BLaER1 (cell line): ENCODE data around the gene PFDN6.

Experiments
- H3K27ac ChIP-seq: shearing (Covaris generic); formaldehyde crosslinking; 2 replicates; pipeline ENCODE4 v1.8.1; 2022
- H3K27me3 ChIP-seq: shearing (Covaris generic); formaldehyde crosslinking; 2 replicates; pipeline ENCODE4 v1.8.1; 2022
- H3K36me3 ChIP-seq: shearing (Covaris generic); formaldehyde crosslinking; 2 replicates; pipeline ENCODE4 v1.8.1; 2022
- H3K4me1 ChIP-seq: shearing (Covaris generic); formaldehyde crosslinking; 2 replicates; pipeline ENCODE4 v1.8.1; 2022
- H3K4me2 ChIP-seq: shearing (Covaris generic); formaldehyde crosslinking; 2 replicates; pipeline ENCODE4 v1.8.1; 2022
- H3K4me3 ChIP-seq: shearing (Covaris generic); formaldehyde crosslinking; 2 replicates; pipeline ENCODE4 v1.8.1; 2022
- H3K9ac ChIP-seq: shearing (Covaris generic); formaldehyde crosslinking; 2 replicates; pipeline ENCODE4 v1.8.1; 2022
- H3K9me3 ChIP-seq: shearing (Covaris generic); formaldehyde crosslinking; 2 replicates; pipeline ENCODE4 v1.8.1; 2022
- H4K20me1 ChIP-seq: shearing (Covaris generic); formaldehyde crosslinking; 2 replicates; pipeline ENCODE4 v1.8.1; 2022
- Cebpa-rat ChIP-seq: shearing (Covaris generic); IDR thresholded peaks from 2 replicates; pipeline ENCODE4 v1.8.1; 2022

Gene PFDN6

DNA sequence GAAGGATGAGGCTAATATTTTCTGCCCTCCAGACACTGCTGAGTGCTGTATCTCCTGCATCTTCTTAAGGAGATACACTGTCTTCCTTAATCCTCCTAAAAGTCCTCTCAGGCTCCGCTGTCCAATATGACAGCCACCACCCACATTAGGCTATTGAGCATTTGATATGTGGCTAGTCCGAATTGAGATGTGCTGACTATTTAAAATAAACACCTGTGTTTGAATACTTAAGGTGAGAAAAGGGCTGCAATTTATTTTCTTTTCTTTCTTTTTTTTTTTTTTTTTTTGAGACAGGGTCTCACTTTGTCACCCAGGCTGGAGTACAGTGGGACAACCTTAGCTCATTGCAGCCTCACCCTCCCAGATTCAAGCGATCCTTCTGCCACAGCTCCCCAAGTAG lies 12.5 kb downstream of the PFDN6 start:
- Histone ChIP-seq H3K27ac (no peak overlapping the region), H3K9me3 (no peaks in the 10 kb centered on the region), H3K4me1 (peaks cover 45% of the 10 kb centered on the region), H3K27me3 (no peaks in the 10 kb centered on the region), H3K36me3 (peaks cover 61% of the 10 kb centered on the region), H3K4me3 (no peak overlapping the region), H3K4me2 (0 out of 2 replicates have a peak overlapping the region, but pooled peaks have one; percentile 96), H3K9ac (no peak overlapping the region), H4K20me1 (peaks cover 38% of the 10 kb centered on the region)
- TF ChIP-seq Cebpa-rat, result no peak

DNA sequence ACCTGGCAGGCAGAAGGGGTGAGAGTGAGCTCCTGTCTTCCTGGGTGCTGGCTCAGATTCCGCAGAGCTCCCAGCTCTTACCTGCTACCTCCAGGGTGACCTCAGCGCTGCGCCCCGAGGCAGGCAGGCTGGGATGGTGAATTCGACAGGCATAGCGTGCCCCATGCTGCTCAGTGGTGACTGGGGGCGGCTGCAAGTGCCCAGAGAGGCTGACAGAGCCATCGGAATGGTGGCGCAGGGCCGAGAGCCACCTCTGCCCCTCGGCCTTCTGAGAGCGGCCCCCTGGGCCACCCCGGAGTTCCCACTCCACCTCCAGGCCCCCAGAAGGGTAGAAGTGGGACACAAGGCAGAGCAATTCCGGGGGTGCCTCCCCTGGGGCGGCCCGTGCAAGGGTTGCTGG lies 14.8 kb downstream of the PFDN6 start:
- H3K4me3 ChIP-seq, result no peak overlapping the region
- no peak for TF ChIP-seq Cebpa-rat
- H3K9ac ChIP-seq, result no peak overlapping the region
- H3K4me2 ChIP-seq, result no peak overlapping the region
- H3K27ac ChIP-seq, result no peak overlapping the region
- H3K27me3 ChIP-seq, result no peaks in the 10 kb centered on the region
- peaks cover 82% of the 10 kb centered on the region for H3K36me3 ChIP-seq
- no peaks in the 10 kb centered on the region for H3K9me3 ChIP-seq
- H3K4me1 ChIP-seq, result peaks cover 37% of the 10 kb centered on the region
- H4K20me1 ChIP-seq, result peaks cover 53% of the 10 kb centered on the region

DNA sequence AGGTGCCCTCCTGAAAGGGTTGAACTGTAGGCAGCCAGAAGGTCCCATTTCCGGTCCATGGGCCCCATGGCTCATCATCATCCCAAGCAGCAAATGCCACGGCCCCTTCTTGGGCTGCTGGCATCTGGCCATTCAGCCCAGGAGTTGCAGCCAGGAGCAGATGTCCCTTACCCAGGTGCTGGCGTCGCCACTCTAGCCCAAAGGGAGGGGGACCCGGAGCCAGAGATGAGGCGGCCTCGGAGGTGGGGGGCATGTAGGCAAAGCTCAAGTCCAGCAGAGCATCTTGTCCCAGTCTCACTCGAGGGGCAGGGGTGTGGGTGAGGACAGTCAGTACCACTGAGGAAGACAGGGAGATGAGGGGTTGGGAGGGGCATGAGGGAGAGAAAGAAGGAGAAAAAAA lies 15.7 kb downstream of the PFDN6 start:
- Histone ChIP-seq H4K20me1 (peaks cover 61% of the 10 kb centered on the region), H3K9ac (no peak overlapping the region), H3K4me2 (no peak overlapping the region), H3K27me3 (no peaks in the 10 kb centered on the region), H3K4me3 (no peak overlapping the region), H3K4me1 (peaks cover 33% of the 10 kb centered on the region), H3K36me3 (peaks cover 90% of the 10 kb centered on the region), H3K27ac (no peak overlapping the region), H3K9me3 (no peaks in the 10 kb centered on the region)
- TF ChIP-seq Cebpa-rat, result no peak

- H3K36me3 ChIP-seq, result peaks cover 97% of the 10 kb centered on the region
- H3K4me2 ChIP-seq, result peak overlapping the region; percentile 26; the same call in 1 of the 2 replicates
- no peaks in the 10 kb centered on the region for H3K27me3 ChIP-seq
- 0 out of 2 replicates have a peak overlapping the region, but pooled peaks have one; percentile 8 for H3K27ac ChIP-seq
- TF ChIP-seq Cebpa-rat, result no peak
- H3K4me1 ChIP-seq, result peaks cover 22% of the 10 kb centered on the region
- no peak overlapping the region for H3K4me3 ChIP-seq
- H3K9me3 ChIP-seq, result no peaks in the 10 kb centered on the region
- no peak overlapping the region for H3K9ac ChIP-seq
- H4K20me1 ChIP-seq, result peaks cover 74% of the 10 kb centered on the region
These were observed 17.0 kb downstream of the PFDN6 start for GRCh38 chr6:33306356-33306755.

GRCh38 chr6:33312361-33313104 lies 23.1 kb downstream of the PFDN6 start:
- Histone ChIP-seq H4K20me1 (peaks cover 72% of the 10 kb centered on the region), H3K9me3 (no peaks in the 10 kb centered on the region), H3K4me3 (peak overlapping the region; percentile 96), H3K36me3 (peaks cover 52% of the 10 kb centered on the region), H3K27ac (peak overlapping the region; percentile 95), H3K4me2 (peak overlapping the region; percentile 96), H3K4me1 (peaks cover 46% of the 10 kb centered on the region), H3K9ac (peak overlapping the region; percentile 94), H3K27me3 (no peaks in the 10 kb centered on the region)
- no peak for TF ChIP-seq Cebpa-rat

DNA sequence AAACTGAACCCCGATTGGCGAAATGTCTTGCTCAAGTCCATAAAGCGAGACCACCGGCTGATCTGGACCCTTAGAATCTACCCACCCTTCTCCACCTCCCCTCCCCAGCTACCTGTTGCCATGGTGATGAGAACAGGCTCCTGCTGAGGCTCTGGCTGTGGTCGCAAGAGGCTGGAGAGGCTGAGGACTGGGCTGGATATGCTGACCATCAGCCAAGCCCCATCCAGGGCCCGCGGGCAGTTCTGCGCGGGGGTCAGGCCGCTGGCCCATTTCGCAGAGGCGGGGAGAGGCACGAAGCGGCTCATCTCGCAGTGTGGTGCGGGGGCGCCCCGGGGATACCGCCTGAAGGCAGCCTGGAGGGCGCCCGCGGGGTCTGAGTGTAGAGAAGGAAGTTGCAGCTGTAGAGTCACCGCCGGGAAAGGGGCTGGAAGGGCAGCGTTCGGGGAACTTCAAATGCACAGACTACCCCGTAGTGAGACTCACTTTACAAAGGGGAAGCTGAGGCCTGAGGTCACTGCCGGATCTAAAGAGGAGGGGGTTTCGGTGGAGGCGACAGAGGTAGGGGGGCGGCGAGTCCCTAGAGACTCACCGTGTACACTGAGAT lies 23.8 kb downstream of the PFDN6 start:
- peak overlapping the region; percentile 95 for H3K27ac ChIP-seq
- H3K9ac ChIP-seq, result peak overlapping the region; percentile 94
- peaks cover 48% of the 10 kb centered on the region for H3K4me1 ChIP-seq
- no peaks in the 10 kb centered on the region for H3K9me3 ChIP-seq
- no peaks in the 10 kb centered on the region for H3K27me3 ChIP-seq
- no peak for TF ChIP-seq Cebpa-rat
- H3K4me3 ChIP-seq, result peak overlapping the region; percentile 96
- H4K20me1 ChIP-seq, result peaks cover 66% of the 10 kb centered on the region
- H3K4me2 ChIP-seq, result peak overlapping the region; percentile 96
- peaks cover 47% of the 10 kb centered on the region for H3K36me3 ChIP-seq

DNA sequence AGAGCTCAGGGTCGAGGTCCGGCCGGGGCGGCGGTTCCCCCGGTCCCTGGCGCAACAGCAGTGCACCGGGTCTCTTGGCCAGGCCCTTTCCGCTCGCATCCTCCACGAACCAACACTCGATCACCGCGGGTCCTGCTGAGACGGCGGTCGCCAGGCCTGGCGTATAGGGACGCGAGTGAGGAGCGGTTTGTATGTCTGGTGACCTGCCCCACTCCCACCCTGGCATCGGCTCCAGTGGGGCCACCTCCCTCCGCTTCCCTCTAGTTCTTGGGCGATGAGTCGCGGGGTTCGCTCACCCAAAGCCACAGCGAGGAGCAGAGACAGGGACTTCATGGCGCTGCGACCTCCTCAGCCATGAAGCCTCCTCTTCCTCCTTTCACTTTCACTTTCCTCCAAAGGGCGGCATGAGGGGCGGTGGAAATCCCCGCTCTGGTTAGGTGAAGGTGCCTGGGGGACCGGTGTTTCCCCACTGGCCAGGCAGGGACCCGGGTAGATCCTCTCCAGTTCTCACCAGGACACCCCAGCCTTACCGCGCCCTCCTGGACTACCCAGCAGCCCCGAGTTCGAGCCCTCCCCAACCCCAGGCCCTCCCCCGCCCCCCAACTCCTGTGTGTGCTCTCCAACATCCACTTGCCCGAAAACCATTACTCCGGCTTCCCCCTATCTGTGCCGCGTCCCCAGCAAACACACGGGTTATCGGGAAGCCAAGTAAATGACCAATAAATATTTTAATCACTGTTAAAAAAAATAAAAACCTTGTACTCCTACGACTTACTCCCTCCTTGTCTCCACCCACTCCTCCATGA lies 24.5 kb downstream of the PFDN6 start, which contains the start of gene TAPBP:
TSS of gene TAPBP (minus strand) at position 370 of the 806 bp plus-strand sequence. CDS start at position 333, 37 bp downstream.
- Histone ChIP-seq H3K27ac (peak within 1 kb of the TSS; percentile 95), H3K36me3 (peaks cover 45% of the 10 kb centered on the region), H3K4me1 (peaks cover 55% of the 10 kb centered on the region), H4K20me1 (peaks cover 66% of the 10 kb centered on the region), H3K9me3 (no peaks in the 10 kb centered on the region), H3K27me3 (no peaks in the 10 kb centered on the region), H3K4me3 (peak within 1 kb of the TSS; percentile 96), H3K4me2 (peak within 1 kb of the TSS; percentile 96), H3K9ac (peak within 1 kb of the TSS; percentile 94)
- no peak for TF ChIP-seq Cebpa-rat

DNA sequence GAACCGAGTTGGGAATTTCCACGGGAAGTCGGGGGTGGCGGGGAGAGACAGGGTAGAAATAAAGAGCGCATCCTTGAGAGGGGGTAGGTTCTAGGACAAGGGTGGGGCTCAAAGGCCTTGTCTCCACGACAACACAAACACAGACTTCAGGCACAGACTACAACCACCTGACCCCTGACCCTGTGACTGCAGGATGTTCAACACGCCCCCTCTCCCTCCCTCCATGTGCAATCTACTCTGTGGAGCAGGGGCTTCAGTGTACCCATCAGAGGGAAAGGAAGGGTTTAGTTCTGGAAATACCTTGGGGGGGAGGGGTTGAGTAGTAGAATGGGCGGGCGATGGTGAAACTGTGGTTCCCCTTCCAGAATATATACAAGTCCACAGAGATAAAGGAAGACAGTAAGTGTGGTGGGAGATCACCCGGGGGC lies 25.1 kb downstream of the PFDN6 start:
- H3K27ac ChIP-seq, result peak overlapping the region; percentile 95
- H3K4me3 ChIP-seq, result peak overlapping the region; percentile 96
- H3K36me3 ChIP-seq, result peaks cover 45% of the 10 kb centered on the region
- H4K20me1 ChIP-seq, result peaks cover 66% of the 10 kb centered on the region
- H3K4me2 ChIP-seq, result peak overlapping the region; percentile 96
- H3K9ac ChIP-seq, result peak overlapping the region; percentile 94
- H3K27me3 ChIP-seq, result no peaks in the 10 kb centered on the region
- H3K9me3 ChIP-seq, result no peaks in the 10 kb centered on the region
- peaks cover 61% of the 10 kb centered on the region for H3K4me1 ChIP-seq
- no peak for TF ChIP-seq Cebpa-rat

GRCh38 chr6:33314943-33315792 lies 25.8 kb downstream of the PFDN6 start:
- peaks cover 45% of the 10 kb centered on the region for H3K36me3 ChIP-seq
- peak overlapping the region; percentile 96 for H3K4me2 ChIP-seq
- TF ChIP-seq Cebpa-rat, result no peak
- peaks cover 66% of the 10 kb centered on the region for H4K20me1 ChIP-seq
- no peaks in the 10 kb centered on the region for H3K27me3 ChIP-seq
- peak overlapping the region; percentile 96 for H3K4me3 ChIP-seq
- H3K27ac ChIP-seq, result 0 out of 2 replicates have a peak overlapping the region, but pooled peaks have one; percentile 26
- peaks cover 67% of the 10 kb centered on the region for H3K4me1 ChIP-seq
- 0 out of 2 replicates have a peak overlapping the region, but pooled peaks have one; percentile 94 for H3K9ac ChIP-seq
- no peaks in the 10 kb centered on the region for H3K9me3 ChIP-seq
